HG03025 (cell line): ENCODE results near the gene CERS6.
"Not testable (repeated sequence)": the region's sequence is repeated elsewhere in the genome, so short reads cannot be mapped to it uniquely, and the experiment has no call there.

Experiments used
- ATAC-seq: cut with Tn5 transposase; IDR thresholded peaks from one replicate; pipeline ENCODE4 v1.9.1; 2021; ENCODE audit warnings: mild to moderate bottlenecking, moderate library complexity; ENCODE audit not compliant: unreplicated experiment, low FRiP score

CERS6 gene

DNA sequence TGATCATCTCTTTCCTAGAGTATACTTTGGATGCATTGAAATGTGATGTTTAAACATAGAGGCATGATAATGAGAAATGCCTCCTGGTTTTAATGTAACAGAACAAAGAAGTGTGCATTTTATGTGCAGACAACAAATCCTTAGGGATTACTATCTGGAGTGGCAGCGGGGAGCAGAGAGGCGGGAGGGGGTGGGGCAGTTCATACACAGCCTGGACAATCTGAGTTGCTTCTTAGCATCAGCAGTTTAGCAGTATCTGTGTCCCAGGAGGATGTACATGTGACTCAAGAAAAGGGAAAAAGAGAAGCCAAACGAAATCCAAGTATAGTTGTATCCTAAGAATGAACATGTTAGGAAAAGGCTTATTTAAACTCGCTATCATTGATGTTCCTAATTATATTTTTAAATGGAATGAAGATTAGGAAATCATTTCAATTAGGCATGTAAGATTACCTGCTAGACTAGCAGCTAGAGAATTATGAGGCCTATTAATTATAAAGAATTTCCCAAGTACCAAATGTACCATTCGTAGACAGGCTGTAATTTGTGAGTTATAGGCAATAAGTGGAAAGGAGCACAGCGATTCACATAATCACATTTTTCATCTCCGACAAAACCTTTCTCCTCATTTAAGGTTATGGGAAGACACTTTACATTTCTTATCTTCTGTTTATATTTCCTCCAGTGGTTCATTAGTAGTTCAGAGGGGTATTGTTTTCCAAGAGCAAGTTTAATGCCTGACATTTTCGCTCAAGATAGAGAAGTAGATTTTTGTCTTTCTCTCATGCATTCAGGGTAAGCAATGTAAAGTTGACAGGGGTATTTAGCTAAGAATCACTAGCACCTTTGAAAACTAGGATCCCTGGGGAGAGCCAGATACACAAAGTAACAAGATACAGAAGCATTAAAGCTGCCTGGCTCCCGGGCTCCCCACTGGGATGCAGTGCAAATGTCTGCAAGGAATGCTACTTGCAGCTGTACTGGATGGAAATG, 205.1 kb downstream of the CERS6 start:
- ATAC-seq = no peak

DNA sequence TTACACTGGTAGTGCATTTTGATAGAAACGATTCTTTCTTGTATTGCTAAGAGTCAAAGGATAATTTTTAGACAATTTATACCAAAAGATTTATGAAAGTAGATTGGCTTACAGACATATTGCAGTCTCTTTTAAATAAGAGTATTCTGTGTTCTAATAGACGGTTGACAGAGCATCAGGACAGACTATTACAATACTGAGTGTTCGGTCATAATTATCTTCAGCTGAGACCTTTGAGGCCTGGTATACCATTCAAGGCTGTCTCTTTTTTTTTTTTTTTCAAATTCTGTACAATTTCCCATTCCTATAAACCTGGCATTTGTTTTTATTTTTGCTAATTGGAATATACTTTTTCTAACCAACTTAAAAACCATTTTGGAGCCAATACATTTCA, 205.8 kb downstream of the CERS6 start:
- no peak for ATAC-seq

DNA sequence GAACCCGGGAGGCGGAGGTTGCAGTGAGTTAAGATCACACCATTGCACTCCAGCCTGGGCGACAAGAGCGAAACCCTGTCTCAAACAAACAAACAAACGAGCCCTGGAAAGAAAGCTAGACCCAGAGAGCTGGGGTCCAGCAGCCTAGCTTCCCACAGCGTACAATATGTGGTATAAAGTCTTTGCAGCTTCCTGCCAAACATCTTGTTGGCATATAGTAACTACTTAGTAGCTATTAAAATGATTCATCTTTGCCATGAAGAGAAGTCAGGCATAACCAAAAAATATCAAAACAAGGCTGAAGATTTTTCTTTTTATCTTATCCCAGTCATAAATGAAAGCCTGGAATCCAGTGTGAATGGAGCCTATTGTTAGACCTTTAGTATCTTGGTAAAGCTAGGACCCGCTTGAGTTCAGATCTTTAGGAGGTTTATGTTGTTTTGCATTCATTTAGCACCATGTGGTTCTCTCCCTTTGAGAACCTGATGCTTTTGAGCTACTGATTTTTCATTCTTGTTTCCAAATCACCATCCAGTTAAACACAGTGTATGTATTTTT, 206.7 kb downstream of the CERS6 start:
- ATAC-seq = no peak

DNA sequence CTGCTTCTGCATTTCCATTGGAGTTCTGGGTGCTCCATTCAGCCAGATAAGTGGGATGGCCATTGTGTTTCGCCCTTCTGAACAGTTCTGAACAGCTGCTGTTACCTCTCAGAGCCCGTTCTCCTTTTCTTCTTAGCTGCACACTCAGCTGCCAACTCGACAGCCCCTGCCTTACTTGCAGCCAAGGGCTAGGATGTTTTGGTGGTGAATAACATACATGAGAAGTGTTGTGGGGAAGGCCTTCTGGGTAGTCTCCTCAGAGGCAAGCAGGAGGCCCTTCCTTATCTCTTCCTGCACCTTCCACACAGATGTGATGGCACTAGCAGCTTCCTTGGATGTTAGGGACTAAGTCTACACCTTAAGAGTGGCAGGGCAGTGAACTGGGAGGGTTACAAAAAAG, 207.9 kb downstream of the CERS6 start:
- no peak for ATAC-seq

DNA sequence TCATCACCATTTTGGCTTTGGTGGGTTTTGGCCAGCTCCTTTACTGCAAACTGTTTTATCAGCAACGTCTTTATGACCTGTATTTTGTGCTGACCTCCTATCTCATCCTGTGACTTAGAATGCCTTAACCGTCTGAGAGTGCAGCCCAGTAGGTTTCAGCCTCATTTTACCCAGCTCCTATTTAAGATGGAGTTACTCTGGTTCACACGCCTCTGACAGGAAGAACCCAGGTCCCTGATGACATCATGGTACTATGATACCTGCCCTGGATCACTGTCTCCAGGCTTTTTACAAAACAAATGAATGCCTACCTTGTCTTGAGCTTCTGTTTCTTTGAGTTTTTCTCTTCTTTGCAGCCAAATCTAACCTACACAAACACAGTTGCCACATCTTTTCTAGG, 208.6 kb downstream of the CERS6 start:
- ATAC-seq = not testable (repeated sequence)

DNA sequence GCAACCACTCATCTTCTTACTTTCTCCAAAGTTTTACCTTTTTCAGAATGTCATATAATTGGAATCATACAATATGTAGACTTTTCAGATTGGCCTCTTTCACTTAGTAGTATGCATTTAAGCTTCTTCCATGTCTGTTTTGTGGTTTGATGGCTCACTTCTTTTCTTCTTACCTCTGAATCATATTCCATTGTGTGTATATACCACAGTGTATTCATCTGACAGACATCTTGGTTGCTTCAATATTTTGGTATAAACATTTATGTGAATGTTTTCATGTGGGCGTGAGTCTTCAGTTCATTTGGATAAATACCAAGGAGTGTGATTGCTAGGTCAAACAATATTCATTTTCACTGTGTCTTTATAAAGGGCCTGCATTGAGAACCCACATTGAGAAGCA, 210.3 kb downstream of the CERS6 start:
- no peak for ATAC-seq

DNA sequence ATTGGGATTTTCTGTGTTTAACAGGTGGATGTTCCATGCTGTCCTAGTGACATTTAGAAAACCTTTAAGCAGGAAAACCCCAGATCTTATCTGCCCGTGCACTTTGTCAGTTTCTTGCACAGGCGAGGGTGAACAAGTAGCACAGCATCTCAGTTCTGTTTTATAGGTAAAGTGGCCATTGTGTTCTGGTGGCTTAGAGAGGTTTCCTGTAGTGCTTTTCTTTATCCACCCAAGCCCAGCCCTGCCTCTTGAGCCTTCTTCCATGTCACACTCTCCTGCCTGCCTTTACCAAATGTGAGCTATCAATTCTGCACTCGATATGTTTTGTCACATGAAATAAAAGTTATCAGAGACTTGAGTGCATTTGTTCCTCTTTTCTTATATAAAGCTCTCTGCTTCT, 211.1 kb downstream of the CERS6 start:
- ATAC-seq = no peak

DNA sequence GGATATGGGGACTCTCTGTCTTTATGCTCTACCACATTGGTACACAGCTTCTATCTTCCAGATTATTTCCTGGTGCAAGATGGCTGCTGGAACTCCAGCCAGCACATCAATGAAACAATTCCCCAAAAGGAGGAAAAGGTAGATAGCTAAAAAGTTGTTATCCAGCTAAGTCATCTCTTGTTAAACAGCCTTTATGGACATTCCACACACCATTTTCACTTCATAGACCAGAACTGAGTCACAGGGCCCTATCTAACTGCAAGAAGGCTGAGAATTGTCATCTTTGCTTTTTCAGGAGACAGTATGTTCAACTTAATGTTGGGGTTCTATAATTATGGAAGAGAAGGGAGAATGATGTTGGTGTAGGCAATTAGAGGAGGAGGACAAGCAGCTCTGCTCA, 213.1 kb downstream of the CERS6 start:
- no peak for ATAC-seq

DNA sequence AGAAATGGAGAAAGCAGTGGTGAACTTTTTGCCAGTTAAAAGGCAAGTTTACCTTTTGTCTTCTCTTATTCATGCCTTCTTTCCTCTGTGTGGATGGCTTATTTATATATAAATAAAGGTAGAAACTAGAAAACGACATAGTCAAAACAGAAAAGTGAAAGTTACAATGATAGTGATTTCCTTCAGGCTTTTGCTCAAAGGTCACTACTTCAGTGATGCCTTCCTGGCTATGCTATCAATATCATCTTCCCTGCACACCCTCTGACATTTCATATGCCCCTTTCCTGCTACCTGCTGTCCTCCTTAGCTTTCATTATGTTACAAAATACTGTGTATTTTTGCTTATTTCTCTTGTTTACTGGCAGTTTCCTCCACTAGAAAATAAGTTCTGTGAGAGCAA, 214.4 kb downstream of the CERS6 start:
- no peak for ATAC-seq

DNA sequence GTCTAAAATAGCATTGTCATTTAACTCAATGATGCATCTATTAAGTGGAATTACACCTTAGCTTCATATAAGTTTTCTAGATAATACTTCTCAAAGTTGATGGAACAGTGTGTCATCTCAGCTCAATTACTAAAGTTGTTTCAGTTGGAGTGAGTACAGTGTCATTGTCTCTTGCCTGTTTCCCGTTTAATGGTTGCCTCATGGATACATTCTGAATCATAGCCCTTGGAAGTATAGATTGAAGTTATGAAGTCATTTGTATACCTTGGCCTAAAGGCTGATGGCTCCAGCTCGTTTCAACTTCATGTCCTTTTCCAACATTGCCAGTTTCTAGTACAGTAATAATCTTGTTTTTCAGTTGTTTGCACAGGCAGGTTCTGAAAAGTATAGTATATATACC, 215.9 kb downstream of the CERS6 start:
- no peak for ATAC-seq

DNA sequence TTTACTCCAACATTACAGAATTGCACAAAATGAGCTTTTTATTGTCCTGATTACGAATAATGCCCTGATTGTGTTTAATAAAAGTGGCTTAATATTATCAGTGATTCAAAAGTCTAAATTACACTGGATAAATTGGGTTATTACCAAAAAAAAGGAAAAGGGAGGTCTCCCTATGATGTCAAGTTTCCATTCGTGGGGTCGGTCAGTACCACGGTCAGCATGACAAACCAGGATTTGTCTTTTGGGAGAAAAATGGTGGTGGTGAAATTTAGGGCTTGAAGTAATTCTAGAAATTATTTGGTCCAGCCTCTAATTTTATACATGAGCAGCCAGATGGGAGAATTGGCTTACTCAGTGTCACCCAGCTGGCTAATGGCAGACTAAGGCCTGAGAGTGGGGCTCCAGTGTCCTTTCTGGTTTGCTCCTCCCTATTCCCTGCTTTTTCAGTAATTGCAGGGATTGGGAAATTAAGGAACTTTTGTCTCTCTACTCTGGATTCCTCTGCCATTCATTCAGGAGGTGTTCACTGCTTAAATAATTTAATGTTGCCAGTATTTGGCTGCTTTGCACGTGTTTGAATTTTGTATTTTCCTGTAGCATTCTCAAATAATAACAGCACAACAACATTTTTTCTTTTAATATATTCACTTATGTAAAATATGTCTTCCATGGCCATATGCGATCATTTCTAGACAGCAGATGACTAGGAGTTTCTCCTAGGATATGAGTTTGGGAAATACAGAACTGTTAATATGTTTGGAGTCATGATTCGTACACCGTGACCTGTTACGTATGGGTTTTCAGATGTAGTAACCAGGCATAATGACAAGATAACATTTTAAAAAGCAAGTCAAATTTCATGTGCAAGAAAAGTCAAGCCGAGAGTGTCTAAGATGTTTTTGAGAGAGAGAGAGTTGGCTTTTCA, 217.5 kb downstream of the CERS6 start:
- ATAC-seq = no peak

DNA sequence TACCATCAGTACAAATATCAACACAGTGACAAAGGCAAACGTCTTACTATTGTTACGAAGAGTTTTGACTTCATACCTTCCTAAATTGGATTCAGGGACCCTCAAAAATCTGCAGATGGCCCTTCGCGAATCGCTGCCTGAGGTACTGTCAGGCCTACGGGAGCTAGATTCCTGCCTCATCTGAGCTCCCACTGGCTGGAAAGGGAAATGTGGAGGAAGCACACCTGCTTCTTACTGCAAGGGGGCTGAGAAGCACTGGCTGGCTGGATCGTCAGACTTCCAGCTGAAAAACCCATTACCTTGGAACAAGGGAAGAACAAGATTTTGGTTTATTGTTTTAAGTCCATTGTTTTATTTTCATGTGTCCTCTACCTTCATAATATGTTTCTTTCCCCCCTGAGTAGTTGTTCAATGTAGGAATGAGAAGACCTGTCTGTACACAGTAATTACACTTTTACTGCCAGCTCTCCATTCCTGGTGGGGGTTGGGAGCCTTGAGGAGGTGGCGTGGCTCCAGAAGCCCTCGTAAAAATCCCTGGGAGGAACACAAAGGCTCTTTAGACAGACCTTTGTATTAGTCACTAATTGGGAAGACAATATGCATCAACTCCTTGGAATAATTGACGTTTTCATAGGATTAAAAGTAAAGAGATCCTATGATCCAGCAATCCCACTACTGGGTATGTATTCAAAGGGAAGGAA, 222.2 kb downstream of the CERS6 start:
- ATAC-seq = no peak

DNA sequence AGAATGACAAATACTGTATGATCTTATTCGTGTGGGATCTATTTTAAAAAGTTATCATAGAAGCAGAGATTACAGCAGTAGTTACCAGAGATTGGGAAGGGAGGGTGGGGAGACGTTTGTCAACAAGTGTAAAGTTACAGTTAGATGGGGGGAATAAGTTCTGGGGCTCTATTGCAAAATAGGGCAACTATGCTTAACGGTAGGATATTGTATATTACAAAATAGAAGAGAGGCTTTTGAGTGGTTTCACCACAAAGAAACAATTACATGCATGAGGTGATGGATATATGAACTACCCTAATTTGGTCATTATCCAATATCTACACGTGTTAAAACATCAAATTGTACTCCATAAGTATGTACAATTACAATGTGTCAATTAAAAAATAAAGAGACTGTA, 223.0 kb downstream of the CERS6 start:
- no peak for ATAC-seq

DNA sequence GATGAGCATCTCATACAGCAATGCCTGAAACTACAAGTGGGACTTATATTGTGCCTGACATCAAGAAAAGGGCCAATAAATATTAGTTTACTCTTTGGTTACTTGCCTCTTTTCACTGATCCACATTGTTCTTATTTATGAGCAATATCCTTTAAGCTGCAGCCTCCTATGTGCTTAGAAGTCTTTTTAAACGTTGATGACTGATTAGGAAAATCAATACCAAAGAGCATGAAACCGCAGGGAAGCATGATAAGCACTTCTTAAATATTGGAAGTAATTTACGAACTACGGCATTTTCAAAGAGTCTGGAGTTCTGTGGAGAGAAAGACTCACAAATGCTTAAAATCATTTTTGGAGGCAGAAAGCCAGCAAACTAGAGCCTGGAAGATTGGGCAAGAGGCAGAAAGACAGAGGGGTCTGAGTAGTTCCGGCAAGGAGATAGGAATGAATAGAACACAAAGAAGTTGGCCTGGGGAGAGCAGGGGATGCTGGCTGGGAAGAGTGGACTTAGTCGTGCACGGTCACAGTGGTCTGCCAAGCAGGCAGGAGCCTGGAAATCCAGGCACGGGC, 223.8 kb downstream of the CERS6 start:
- no peak for ATAC-seq

DNA sequence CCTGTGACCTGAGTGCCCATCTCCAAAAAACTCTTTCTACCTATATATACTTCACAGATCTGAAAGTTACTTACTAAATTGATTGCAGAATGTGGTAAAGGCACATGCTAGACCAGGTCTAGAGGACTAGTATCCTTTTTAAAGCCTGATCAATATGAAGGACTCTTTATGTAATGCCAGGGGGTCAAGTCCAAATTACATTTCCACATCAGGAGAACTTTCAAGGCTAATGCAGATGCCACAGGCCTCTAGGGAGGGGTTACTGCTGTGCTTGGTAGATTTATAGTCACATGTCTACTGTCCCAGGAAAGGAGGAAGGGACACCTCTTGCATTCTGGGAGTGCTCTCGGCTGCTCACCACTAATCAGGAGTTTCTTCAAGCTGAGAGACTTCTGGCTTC, 227.9 kb downstream of the CERS6 start:
- no peak for ATAC-seq

DNA sequence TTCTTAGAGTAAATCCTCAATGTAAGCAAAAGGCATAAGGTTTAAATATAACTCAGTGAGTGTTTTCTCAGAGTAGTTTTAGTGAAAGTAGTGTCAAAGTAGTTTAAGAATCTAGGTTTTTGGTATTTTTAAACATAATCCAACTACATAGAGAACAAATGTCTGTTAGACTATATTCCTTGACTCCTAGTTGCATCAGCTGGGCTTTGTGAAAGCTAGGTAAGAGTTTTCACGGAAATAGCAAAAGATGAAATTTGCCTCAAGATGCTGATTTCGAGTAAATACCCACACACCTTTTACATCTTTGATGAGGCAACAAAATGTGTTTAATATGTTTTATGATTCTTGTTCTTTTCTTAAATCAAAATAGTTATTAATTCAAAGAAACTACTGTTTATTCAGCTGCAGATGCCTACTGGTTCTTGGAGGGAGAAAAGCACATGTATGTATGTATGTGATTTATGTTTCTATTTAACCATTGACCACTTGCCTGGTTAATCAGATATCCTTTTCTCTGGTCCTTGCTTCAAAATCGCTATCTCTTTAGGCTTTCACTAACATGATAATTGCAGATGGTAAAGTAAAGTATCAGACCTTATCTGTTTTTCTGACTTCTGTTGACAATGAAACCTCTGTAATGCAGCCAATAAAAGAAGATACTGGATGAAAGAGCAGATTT, 229.0 kb downstream of the CERS6 start:
- ATAC-seq = no peak

DNA sequence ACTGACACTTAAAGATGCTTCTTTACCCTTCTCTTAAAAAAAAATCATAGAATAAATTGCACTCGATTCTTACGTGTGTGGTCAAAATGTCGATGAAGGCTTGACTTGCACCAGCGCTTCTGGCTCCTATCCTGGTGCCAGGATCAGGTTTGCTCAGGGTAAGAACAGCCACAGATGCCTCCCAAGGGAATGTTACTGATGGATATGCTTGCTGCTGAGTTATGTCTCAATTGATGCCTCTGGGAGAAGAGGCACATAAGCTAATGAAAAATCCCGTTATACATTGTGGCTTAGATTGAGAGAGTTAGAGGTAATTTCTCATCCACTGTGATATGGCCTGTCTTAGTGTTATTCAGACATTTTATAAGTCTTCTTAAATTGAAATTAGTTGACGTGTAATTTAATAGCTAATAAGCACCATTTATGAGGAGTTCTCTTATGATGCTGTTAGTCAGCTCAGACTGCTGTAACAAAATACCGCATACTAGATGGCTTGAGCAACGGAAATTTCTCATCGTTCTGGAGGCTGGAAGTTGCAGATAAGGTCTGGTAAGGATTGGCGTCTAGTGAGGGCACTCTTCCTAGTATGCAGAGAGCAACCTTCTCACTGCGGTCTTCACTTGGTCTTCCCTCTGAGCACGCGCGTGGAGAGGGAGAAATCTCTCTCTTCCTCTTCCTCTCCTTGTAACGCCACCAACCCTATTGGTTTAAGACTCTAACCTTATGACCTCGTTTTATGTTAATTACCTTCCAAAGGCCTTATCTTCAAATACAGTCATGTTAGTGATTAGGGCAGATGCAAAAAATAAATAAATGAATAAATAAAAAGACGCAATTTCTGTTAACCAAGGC, 229.8 kb downstream of the CERS6 start:
- ATAC-seq = no peak

DNA sequence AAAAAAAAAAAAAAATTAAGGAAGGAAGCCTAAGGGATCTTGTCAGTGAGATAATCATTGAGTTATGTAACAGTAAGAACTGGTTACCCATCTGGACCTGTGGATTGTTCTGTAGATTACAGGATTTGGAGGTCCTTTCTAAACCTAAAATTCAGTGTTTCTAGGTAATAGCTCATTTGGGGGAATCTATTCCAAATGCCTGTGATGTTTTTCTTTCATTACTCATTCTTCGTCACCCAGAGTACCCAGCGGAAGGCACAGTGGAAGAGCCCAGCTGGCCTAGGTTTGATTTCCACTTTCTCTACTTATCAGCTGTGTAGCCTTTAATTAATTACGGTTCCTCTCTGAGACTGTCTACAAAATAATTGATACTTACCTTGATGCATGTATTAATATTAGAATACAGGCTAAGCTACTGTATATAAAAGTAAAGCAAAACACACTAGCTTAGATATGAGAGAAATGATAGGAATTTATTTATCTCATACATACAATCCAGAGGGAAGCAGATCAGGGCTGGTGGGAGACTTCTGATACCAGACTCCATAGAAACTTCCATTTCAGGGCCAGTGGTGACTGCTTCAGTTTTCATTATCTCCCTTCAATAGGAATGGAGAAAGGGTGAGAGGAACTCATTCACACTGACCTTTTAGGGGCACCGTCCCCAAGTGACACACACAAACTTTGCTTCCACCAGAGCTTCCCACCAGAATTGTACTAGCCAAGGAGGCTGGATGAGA, 230.6 kb downstream of the CERS6 start:
- no peak for ATAC-seq
